ENCODE data around the gene SCUBE3.

DNA sequence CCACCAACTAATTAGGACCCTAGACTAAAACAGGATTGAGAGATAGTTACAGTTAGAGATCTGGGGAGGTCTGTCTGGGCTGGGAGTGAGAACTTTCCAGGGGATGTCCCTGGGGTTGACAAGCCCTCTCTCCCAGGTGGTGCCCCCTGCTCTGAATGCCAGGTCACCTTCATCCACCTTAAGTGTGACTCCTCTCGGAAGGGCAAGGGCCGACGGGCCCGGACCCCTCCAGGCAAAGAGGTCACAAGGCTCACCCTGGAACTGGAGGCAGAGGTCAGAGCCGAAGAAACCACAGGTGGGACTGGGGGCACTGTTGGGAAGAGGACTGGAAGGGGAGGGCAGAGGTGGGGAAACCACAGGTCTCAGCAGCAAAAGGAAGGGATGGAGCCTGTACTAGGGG lies 28.7 kb downstream of the SCUBE3 start:
- TF ChIP-seq POLR2A (IDR thresholded peaks at IDR 0.05; ENCODE audit: low read length) (no peak), GATA1 (IDR thresholded peaks at IDR 0.05; ENCODE audit: low read depth, low read length) (no peak)
